ENCODE results near the gene PIGC. TPM values are rescaled to one million over a fixed set of nuclear protein-coding genes. Genes with fewer than 3 reads are reported as not detected.

PIGC gene
- total and polyA plus RNA-seq, 2 donors (not counting 3 experiments of a cell fraction or from before 2014, with no cell fraction given), result 16.1 to 25.8 TPM

- DNase-seq (ENCODE audit: low read depth, low spot score) (no peak), FAIRE-seq (no peak)
- H3K36me3 ChIP-seq (ENCODE audit: control insufficient read depth in 2 of 2, extremely low read depth in 1 of 2, insufficient read depth in 2 of 2, low read length in 2 of 2), result no peaks in the 10 kb centered on the region
- TF ChIP-seq POLR2A (IDR thresholded peaks at IDR 0.05; ENCODE audit: low read depth, low read length), result no peak
- H4K20me1 ChIP-seq (replicated peaks; ENCODE audit: control insufficient read depth, extremely low read depth, insufficient read depth, low read length), result no peaks in the 10 kb centered on the region
- no peaks in the 10 kb centered on the region for H3K9me3 ChIP-seq (replicated peaks; ENCODE audit: control insufficient read depth, insufficient read depth, low read length)
- no peaks in the 10 kb centered on the region for H3K79me2 ChIP-seq (ENCODE audit: control insufficient read depth, insufficient read depth, low read length)
- POLR2A ChIA-PET, result no interaction called here
- peaks cover under 1% of the 10 kb centered on the region for H3K4me1 ChIP-seq (ENCODE audit: control insufficient read depth, extremely low read depth, insufficient read depth, low read length)
- H3K27ac ChIP-seq (ENCODE audit: insufficient read depth, low read depth, low read length), result no peak overlapping the region
- no peak overlapping the region for H3K9ac ChIP-seq (replicated peaks; ENCODE audit: extremely low read depth, insufficient read depth, low read length)
- no peaks in the 10 kb centered on the region for H3K9me1 ChIP-seq (replicated peaks; ENCODE audit: control insufficient read depth, extremely low read depth, insufficient read depth, low read length)
- no TSS peak for BruUV-seq (replicated peaks)
- H2AFZ ChIP-seq (ENCODE audit: low read depth, low read length), result no peak overlapping the region
- intact Hi-C loops (cut with micrococcal nuclease) (no loop called here), dilution Hi-C loops (cut with MboI; ENCODE audit: extremely low pct_ligation_motif_present, low sequenced_read_pairs) (no loop called here)
- H3K4me2 ChIP-seq (ENCODE audit: insufficient read depth, low read length), result no peak overlapping the region
- H3K4me3 ChIP-seq (replicated peaks in 1 of 3; ENCODE audit: insufficient read depth in 1 of 3, low read depth in 1 of 3, low read length in 3 of 3), result no peak overlapping the region
- CTCF ChIA-PET, result no interaction called here
- H3K27me3 ChIP-seq (ENCODE audit: control insufficient read depth in 2 of 2, insufficient read depth in 2 of 2, low read length in 2 of 2), result no peaks in the 10 kb centered on the region
These were observed 12.5 kb upstream of the PIGC start for GRCh38 chr1:172456344-172456769.

- no peaks in the 10 kb centered on the region for H3K27me3 ChIP-seq (ENCODE audit: control insufficient read depth in 2 of 2, insufficient read depth in 2 of 2, low read length in 2 of 2)
- H3K27ac ChIP-seq (ENCODE audit: insufficient read depth, low read depth, low read length), result no peak overlapping the region
- no TSS peak for BruUV-seq (replicated peaks)
- POLR2A ChIA-PET, result no interaction called here
- no peaks in the 10 kb centered on the region for H3K36me3 ChIP-seq (ENCODE audit: control insufficient read depth in 2 of 2, extremely low read depth in 1 of 2, insufficient read depth in 2 of 2, low read length in 2 of 2)
- no peaks in the 10 kb centered on the region for H3K79me2 ChIP-seq (ENCODE audit: control insufficient read depth, insufficient read depth, low read length)
- DNase-seq (ENCODE audit: low read depth, low spot score) (no peak), FAIRE-seq (no peak)
- no peak overlapping the region for H3K4me2 ChIP-seq (ENCODE audit: insufficient read depth, low read length)
- TF ChIP-seq POLR2A (IDR thresholded peaks at IDR 0.05; ENCODE audit: low read depth, low read length) (no peak), FOS (IDR thresholded peaks at IDR 0.05; ENCODE audit: borderline replicate concordance, insufficient read depth, low read length) (no peak), GATA2 (IDR thresholded peaks at IDR 0.05; ENCODE audit: insufficient read depth, insufficient read length, low read depth, low read length) (no peak), EZH2 (IDR thresholded peaks at IDR 0.05; ENCODE audit: borderline replicate concordance, low read depth, low read length, severe bottlenecking) (no peak), MYC (IDR thresholded peaks at IDR 0.05; ENCODE audit: low read depth, low read length) (no peak), CTCF (IDR thresholded peaks at IDR 0.05; ENCODE audit: extremely low read depth in 1 of 2, insufficient read depth in 1 of 2, low read depth in 1 of 2, low read length in 2 of 2) (no peak), JUN (IDR thresholded peaks at IDR 0.05; ENCODE audit: borderline replicate concordance, insufficient read depth, insufficient read length, low read depth) (no peak), POLR2AphosphoS5 (IDR thresholded peaks at IDR 0.05; ENCODE audit: insufficient read depth, low read depth, low read length) (no peak)
- TF ChIP-seq, protein P1, sequence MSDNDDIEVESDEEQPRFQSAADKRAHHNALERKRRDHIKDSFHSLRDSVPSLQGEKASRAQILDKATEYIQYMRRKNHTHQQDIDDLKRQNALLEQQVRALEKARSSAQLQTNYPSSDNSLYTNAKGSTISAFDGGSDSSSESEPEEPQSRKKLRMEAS (IDR thresholded peaks at IDR 0.05; ENCODE audit: insufficient read depth, insufficient read length), result no peak
- H3K4me3 ChIP-seq (replicated peaks in 1 of 3; ENCODE audit: insufficient read depth in 1 of 3, low read depth in 1 of 3, low read length in 3 of 3), result no peak overlapping the region
- no peaks in the 10 kb centered on the region for H3K9me3 ChIP-seq (replicated peaks; ENCODE audit: control insufficient read depth, insufficient read depth, low read length)
- no peaks in the 10 kb centered on the region for H4K20me1 ChIP-seq (replicated peaks; ENCODE audit: control insufficient read depth, extremely low read depth, insufficient read depth, low read length)
- H2AFZ ChIP-seq (ENCODE audit: low read depth, low read length), result no peak overlapping the region
- no peaks in the 10 kb centered on the region for H3K9me1 ChIP-seq (replicated peaks; ENCODE audit: control insufficient read depth, extremely low read depth, insufficient read depth, low read length)
- intact Hi-C loops (cut with micrococcal nuclease), result no loop called here
- CTCF ChIA-PET, result no interaction called here
- H3K4me1 ChIP-seq (ENCODE audit: control insufficient read depth, extremely low read depth, insufficient read depth, low read length), result peaks cover 9% of the 10 kb centered on the region
- dilution Hi-C loops (cut with MboI; ENCODE audit: extremely low pct_ligation_motif_present, low sequenced_read_pairs), result no loop called here
- no peak overlapping the region for H3K9ac ChIP-seq (replicated peaks; ENCODE audit: extremely low read depth, insufficient read depth, low read length)
These were observed 11.6 kb upstream of the PIGC start for GRCh38 chr1:172455451-172455850.
